Mucosa of rectum (tissue), 2 donors: ENCODE measurements around the gene BBX.

ENCODE experiments used
- H3K27ac ChIP-seq, 2 donors: one replicate each; pipeline ENCODE4 v1.7.0; 2013; ENCODE audit warnings: inconsistent platforms in 2 of 2, low read depth in 2 of 2, low read length in 2 of 2
- H3K27me3 ChIP-seq, 2 donors: one replicate each; pipeline ENCODE4 v1.7.0; 2013; ENCODE audit warnings: low read length in 2 of 2; ENCODE audit not compliant: control insufficient read depth in 2 of 2, insufficient read depth in 2 of 2
- H3K36me3 ChIP-seq, 2 donors: one replicate each; pipeline ENCODE4 v1.7.0; 2013; ENCODE audit warnings: low read length in 2 of 2; ENCODE audit not compliant: control insufficient read depth in 2 of 2, insufficient read depth in 2 of 2
- H3K4me1 ChIP-seq, 2 donors: one replicate each; pipeline ENCODE4 v1.7.0; 2013; ENCODE audit warnings: low read length in 2 of 2, mild to moderate bottlenecking in 1 of 2; ENCODE audit not compliant: control insufficient read depth in 2 of 2, insufficient read depth in 2 of 2
- H3K4me3 ChIP-seq, 2 donors: one replicate each; pipeline ENCODE4 v1.7.0; 2013; ENCODE audit warnings: low read length in 2 of 2
- H3K9ac ChIP-seq, 2 donors: one replicate each; pipeline ENCODE4 v1.7.0; 2013; ENCODE audit warnings: low read length in 2 of 2, low read depth in 1 of 2, mild to moderate bottlenecking in 1 of 2
- H3K9me3 ChIP-seq, 2 donors: one replicate each; pipeline ENCODE4 v1.7.0; 2013; ENCODE audit warnings: low read length in 2 of 2; ENCODE audit not compliant: control insufficient read depth in 2 of 2
- donor health status: healthy.
- donor health status: Normal muscosa, but diverticular disease.

Gene BBX

GRCh38 chr3:107592073-107592472 lies 69.3 kb downstream of the BBX start:
- no peak overlapping the region for H3K4me3 ChIP-seq
- H3K4me1 ChIP-seq, result no peaks in the 10 kb centered on the region
- H3K36me3 ChIP-seq, result no peaks in the 10 kb centered on the region
- no peak overlapping the region for H3K9ac ChIP-seq
- H3K9me3 ChIP-seq, result no peaks in the 10 kb centered on the region
- H3K27ac ChIP-seq, result no peak overlapping the region
- H3K27me3 ChIP-seq, result no peaks in the 10 kb centered on the region

- H3K9me3 ChIP-seq, result no peaks in the 10 kb centered on the region
- H3K9ac ChIP-seq, result no peak overlapping the region
- H3K27ac ChIP-seq, result no peak overlapping the region
- H3K27me3 ChIP-seq, result no peaks in the 10 kb centered on the region
- H3K4me3 ChIP-seq, result no peak overlapping the region
- no peaks in the 10 kb centered on the region for H3K36me3 ChIP-seq
- peaks cover 5 to 8% of the 10 kb centered on the region in 2 donors for H3K4me1 ChIP-seq
These were observed 72.1 kb downstream of the BBX start for GRCh38 chr3:107594870-107595269.

DNA sequence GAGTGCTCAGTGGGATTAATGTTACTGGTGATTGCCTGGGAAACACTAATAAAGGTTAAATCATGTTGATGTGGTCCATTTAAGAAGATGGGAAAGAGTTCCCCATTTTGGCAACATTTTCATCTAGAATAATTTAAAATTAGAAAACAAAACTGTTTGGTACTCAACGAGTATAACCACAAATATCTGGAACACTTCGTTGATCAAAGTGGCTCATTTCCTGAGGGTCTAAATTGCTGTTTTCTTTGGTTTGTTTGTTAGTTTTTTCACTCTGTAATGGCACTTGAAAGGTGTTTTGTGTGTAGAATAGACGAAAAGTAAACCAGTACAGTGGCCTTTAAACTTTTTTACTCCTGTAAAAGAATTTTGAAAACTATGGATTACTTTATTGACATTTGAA lies 73.9 kb downstream of the BBX start:
- Histone ChIP-seq H3K36me3 (no peaks in the 10 kb centered on the region), H3K27ac (no peak overlapping the region), H3K4me1 (peaks cover 5 to 8% of the 10 kb centered on the region in 2 donors), H3K27me3 (no peaks in the 10 kb centered on the region), H3K9me3 (no peaks in the 10 kb centered on the region), H3K9ac (no peak overlapping the region), H3K4me3 (no peak overlapping the region)

DNA sequence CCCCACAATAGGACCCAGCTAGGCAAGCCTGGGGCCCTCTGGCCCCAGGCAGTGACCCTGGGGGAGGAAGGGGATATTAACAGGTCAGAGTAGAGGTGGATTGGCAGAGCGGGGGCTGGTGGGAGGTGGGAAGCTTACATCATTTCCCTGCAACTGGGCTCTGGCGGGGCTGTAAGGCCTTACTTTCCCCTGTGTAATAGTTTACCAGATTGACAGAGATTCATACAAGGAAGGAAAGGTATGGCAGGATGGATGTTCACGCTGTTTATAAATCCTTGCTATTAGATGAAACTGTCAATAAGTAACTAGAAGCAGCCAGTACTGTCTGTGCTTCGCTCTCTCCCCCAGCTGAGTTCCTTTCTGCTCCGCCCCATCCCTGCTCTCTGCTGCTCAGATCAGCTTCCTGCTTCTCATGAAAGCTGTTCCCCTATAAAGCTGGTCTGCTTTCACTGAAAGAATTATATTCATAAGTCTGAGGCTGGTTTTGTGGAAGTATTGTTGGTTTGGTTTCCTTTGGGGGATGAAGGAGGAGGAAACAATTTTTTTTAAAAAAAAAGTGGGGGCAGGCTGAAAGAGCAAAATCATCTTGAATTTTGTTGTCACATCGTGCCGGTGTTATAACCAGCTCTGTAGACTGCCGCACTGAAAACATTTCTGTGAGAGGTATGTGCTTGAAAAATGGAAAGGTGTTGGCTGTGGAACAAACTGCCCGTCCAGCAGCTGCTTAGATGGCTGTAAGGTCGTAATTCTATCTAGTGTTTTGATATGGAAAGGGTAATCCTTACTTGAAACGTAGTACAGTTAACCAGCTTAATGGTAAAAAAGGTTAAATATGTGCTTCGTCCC lies 76.4 kb downstream of the BBX start:
- Histone ChIP-seq H3K27ac (peak overlapping the region; percentile 53 to 73), H3K9ac (peak overlapping the region; percentile 56 to 61), H3K27me3 (no peaks in the 10 kb centered on the region), H3K4me1 (peaks cover 5 to 8% of the 10 kb centered on the region in 2 donors), H3K4me3 (peak overlapping the region; percentile 53 to 70), H3K36me3 (no peaks in the 10 kb centered on the region), H3K9me3 (no peaks in the 10 kb centered on the region)

DNA sequence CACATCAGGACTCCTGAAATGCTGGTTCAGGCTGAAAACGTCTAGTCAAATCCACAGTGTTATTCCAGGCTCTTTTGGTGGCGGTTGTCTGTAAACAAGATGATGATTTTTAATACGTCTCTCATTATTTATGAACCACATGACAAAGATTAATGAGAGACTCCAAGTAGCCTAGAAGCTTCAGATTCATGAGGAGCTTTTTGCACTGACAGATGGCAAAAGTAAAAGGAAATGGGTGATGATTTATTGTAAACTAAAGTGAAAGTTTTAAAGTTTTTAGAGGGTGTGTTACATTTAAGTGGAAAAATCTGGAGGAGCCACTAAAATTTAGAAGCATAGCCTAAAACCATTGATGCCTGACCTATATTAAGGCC lies 77.0 kb downstream of the BBX start:
- no peaks in the 10 kb centered on the region for H3K27me3 ChIP-seq
- peak overlapping the region; percentile 56 to 61 for H3K9ac ChIP-seq
- peak overlapping the region; percentile 53 to 73 for H3K27ac ChIP-seq
- H3K4me3 ChIP-seq, result peak overlapping the region; percentile 53 to 70
- no peaks in the 10 kb centered on the region for H3K9me3 ChIP-seq
- H3K4me1 ChIP-seq, result peaks cover 5 to 8% of the 10 kb centered on the region in 2 donors
- H3K36me3 ChIP-seq, result no peaks in the 10 kb centered on the region

DNA sequence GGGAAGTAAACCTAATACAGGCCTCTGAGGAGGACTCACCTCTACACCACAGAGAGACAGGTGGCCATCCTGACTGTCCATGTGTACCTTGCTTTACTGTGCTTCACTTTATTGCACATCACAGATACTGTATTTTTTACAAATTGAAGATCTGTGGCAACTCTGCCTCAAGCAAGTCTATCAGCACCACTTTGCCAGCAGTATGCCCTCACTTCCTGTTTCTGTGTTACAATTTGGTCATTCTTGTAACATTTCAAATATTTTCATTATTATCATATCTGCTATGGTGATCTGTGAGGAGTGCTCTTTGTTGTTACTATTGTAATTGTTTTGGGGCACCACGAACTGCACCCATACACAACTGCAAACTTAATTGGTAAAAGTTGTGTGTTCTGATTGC lies 78.0 kb downstream of the BBX start:
- Histone ChIP-seq H3K9ac (no peak overlapping the region), H3K4me1 (peaks cover 5 to 8% of the 10 kb centered on the region in 2 donors), H3K27ac (no peak overlapping the region), H3K36me3 (no peaks in the 10 kb centered on the region), H3K4me3 (no peak overlapping the region), H3K9me3 (no peaks in the 10 kb centered on the region), H3K27me3 (no peaks in the 10 kb centered on the region)

DNA sequence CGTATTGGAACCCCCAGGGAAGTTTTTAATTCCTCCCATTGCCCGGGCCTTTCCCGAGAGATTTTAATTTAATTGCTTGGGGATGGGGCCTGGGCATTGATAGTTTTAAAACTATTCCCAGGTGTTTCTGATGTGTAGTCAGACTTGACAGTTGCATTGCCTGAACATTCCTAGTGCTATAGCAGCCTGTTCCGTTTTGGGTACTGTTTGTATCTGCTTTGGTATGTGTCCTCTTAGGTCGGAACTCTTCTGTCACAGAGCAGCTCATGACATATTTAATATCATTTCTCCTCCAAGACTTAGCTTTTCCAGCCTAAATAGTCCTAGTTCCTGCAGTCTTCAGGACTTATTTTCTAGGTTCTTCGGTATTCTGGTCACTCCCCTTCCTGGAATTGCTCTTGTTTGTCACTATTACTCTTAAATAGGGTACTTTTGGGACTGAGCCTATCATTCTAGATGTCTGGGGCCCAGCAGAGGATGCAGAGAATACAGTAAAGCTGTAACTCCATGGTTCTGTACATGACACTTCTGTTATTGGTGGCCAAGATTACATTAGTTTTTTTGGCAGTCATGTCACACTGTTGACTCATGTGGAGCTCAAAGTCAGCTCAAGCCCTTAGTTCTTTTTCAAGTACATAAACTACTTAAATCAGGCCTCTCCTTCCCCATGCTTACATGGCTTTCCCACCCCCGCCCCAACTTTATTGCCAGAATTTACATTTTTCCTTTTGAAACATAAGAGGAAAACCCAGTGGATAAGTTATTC lies 81.5 kb downstream of the BBX start:
- H3K4me1 ChIP-seq, result peaks cover 0 to 3% of the 10 kb centered on the region in 2 donors
- H3K27me3 ChIP-seq, result no peaks in the 10 kb centered on the region
- no peaks in the 10 kb centered on the region for H3K36me3 ChIP-seq
- H3K4me3 ChIP-seq, result no peak overlapping the region
- no peak overlapping the region for H3K9ac ChIP-seq
- no peak overlapping the region for H3K27ac ChIP-seq
- H3K9me3 ChIP-seq, result no peaks in the 10 kb centered on the region

- no peaks in the 10 kb centered on the region for H3K36me3 ChIP-seq
- H3K4me1 ChIP-seq, result no peaks in the 10 kb centered on the region
- H3K27ac ChIP-seq, result no peak overlapping the region
- no peaks in the 10 kb centered on the region for H3K27me3 ChIP-seq
- no peaks in the 10 kb centered on the region for H3K9me3 ChIP-seq
- H3K9ac ChIP-seq, result no peak overlapping the region
- H3K4me3 ChIP-seq, result no peak overlapping the region
These were observed 89.2 kb downstream of the BBX start for GRCh38 chr3:107611775-107612469.

DNA sequence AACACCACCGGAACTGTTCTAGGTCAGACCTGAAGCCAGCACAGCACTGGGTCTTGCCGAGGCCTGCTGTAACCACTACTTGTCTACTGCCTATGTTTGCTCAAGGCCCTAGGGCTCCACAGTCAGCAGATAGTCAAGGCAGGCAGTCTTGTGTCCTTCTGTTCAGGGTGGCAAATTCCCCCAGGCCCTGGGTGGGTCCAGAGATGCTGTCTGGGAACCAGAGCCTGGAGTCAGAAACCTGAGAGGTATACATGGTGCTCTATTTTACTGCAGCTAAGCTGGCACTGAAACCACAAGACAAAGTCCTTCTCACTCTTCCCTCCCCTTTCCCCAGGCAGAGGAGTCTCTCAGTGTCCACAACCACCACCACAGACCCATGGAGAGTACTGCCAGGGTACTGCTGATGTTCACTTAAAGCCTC lies 89.9 kb downstream of the BBX start:
- Histone ChIP-seq H3K4me3 (no peak overlapping the region), H3K4me1 (no peaks in the 10 kb centered on the region), H3K27me3 (no peaks in the 10 kb centered on the region), H3K9me3 (no peaks in the 10 kb centered on the region), H3K27ac (no peak overlapping the region), H3K36me3 (no peaks in the 10 kb centered on the region), H3K9ac (no peak overlapping the region)

GRCh38 chr3:107619549-107619948 lies 96.8 kb downstream of the BBX start:
- Histone ChIP-seq H3K27ac (no peak overlapping the region), H3K27me3 (no peaks in the 10 kb centered on the region), H3K9ac (no peak overlapping the region), H3K4me3 (no peak overlapping the region), H3K36me3 (no peaks in the 10 kb centered on the region), H3K9me3 (no peaks in the 10 kb centered on the region), H3K4me1 (no peaks in the 10 kb centered on the region)
